GM12874 (cell line): ENCODE results near the gene SUCLA2.

Source experiments
- TF ChIP-seq, protein P1 (sequence below): IDR thresholded peaks from 2 replicates; pipeline ENCODE4 v1.5.1; 2011; ENCODE audit warnings: low read depth, mild to moderate bottlenecking, control low read depth, low read length, moderate library complexity; ENCODE audit not compliant: insufficient read depth

Gene SUCLA2

DNA sequence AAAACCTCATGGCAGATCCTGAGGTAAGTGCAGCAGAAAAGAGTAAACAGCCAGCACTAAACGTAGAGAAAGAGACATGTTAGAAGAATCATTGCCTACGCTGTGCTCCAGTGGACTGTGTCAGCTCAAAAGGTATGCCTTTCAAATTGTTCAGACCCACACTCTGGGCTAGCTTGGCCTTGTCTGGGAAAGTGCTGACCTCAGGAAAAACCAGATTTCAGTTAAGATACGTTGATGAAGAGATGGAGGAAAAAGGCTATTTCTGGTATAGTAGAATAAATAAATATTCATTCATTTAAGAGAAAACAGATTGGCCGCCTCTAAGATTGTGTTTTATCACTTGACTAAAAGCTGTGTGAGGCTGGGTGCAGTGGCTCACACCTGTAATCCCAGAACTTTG is 9.6 kb upstream of the SUCLA2 start:
- TF ChIP-seq, protein P1, sequence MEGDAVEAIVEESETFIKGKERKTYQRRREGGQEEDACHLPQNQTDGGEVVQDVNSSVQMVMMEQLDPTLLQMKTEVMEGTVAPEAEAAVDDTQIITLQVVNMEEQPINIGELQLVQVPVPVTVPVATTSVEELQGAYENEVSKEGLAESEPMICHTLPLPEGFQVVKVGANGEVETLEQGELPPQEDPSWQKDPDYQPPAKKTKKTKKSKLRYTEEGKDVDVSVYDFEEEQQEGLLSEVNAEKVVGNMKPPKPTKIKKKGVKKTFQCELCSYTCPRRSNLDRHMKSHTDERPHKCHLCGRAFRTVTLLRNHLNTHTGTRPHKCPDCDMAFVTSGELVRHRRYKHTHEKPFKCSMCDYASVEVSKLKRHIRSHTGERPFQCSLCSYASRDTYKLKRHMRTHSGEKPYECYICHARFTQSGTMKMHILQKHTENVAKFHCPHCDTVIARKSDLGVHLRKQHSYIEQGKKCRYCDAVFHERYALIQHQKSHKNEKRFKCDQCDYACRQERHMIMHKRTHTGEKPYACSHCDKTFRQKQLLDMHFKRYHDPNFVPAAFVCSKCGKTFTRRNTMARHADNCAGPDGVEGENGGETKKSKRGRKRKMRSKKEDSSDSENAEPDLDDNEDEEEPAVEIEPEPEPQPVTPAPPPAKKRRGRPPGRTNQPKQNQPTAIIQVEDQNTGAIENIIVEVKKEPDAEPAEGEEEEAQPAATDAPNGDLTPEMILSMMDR = no peak

DNA sequence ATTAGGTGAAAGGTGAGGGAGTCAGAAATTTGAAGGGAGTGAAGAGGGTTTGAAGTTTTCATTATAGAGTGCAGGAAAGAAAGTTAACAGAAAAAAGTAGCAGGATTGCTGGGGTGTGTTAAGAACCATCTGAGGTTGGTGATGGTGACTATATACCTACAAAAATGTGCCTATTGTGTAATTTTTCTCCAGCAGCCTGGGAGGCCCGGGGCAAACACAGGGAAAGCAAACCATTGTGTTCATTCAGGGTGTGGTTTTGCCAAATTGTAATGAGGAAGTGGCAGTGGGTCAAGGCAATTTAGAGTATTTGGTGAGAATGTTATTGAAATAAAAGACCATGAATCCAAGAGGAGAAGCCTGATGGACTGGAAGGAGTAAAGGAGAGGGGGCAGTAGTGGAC is 8.2 kb upstream of the SUCLA2 start:
- TF ChIP-seq, protein P1 = no peak

DNA sequence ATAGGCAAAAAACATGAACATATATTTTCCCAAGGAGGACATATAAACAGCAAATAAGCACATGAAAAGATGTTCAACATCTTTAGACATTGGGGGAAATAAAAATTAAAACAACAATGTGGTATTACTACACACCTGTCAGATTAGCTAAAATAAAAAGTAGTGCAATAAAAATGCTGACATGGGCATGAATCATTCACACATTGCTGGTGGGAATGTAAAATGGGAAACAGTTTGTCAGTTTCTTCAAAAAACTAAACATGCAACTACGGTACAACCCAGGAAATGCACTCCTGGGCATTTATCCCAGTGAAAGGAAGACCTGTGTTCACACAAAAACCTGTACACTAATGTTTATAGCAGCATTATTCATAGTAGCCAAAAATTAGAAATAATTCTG is 5.3 kb upstream of the SUCLA2 start:
- TF ChIP-seq, protein P1 = no peak

GRCh38 chr13:48004201-48004600 is 3.1 kb upstream of the SUCLA2 start:
- TF ChIP-seq, protein P1 = no peak

- TF ChIP-seq, protein P1 = no peak
These were observed 437 bp downstream of the SUCLA2 start for GRCh38 chr13:48000559-48001113.

GRCh38 chr13:47999973-48000372 is 1.1 kb downstream of the SUCLA2 start:
- TF ChIP-seq, protein P1 = no peak

DNA sequence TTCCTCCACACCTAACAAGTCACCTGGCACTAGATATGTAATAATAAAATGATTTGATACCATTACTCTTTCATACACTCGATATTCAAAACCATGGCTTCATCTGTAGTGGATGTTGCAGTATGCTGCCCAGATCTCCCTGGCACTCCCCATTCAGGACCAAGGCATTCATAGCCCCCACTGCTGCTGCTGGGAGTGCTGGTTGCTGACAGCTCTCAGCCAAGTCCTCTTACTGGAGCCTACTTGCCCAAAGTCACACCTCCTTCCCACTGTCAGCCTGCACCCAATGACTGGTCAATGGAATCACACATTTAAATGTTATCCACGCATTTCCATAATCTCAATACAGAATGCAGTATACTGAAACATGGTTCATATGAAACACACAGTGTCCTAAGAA is 3.7 kb downstream of the SUCLA2 start:
- TF ChIP-seq, protein P1 = no peak
